ENCODE measurements around the gene HOXB9.

- TF ChIP-seq, protein P1, sequence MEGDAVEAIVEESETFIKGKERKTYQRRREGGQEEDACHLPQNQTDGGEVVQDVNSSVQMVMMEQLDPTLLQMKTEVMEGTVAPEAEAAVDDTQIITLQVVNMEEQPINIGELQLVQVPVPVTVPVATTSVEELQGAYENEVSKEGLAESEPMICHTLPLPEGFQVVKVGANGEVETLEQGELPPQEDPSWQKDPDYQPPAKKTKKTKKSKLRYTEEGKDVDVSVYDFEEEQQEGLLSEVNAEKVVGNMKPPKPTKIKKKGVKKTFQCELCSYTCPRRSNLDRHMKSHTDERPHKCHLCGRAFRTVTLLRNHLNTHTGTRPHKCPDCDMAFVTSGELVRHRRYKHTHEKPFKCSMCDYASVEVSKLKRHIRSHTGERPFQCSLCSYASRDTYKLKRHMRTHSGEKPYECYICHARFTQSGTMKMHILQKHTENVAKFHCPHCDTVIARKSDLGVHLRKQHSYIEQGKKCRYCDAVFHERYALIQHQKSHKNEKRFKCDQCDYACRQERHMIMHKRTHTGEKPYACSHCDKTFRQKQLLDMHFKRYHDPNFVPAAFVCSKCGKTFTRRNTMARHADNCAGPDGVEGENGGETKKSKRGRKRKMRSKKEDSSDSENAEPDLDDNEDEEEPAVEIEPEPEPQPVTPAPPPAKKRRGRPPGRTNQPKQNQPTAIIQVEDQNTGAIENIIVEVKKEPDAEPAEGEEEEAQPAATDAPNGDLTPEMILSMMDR (IDR thresholded peaks at IDR 0.05): no peak
- TF ChIP-seq POLR2A (IDR thresholded peaks at IDR 0.05): no peak
Measured at GRCh38 chr17:48575066-48575582, 51.0 kb downstream of the HOXB9 start.
